LoVo (cell line): ENCODE measurements around the gene SLC9A9.

Source experiments
- DNase-seq: peaks from one replicate; pipeline ENCODE4 v3.0.0-alpha.2; 2016; ENCODE audit warnings: low spot score

Gene SLC9A9

DNA sequence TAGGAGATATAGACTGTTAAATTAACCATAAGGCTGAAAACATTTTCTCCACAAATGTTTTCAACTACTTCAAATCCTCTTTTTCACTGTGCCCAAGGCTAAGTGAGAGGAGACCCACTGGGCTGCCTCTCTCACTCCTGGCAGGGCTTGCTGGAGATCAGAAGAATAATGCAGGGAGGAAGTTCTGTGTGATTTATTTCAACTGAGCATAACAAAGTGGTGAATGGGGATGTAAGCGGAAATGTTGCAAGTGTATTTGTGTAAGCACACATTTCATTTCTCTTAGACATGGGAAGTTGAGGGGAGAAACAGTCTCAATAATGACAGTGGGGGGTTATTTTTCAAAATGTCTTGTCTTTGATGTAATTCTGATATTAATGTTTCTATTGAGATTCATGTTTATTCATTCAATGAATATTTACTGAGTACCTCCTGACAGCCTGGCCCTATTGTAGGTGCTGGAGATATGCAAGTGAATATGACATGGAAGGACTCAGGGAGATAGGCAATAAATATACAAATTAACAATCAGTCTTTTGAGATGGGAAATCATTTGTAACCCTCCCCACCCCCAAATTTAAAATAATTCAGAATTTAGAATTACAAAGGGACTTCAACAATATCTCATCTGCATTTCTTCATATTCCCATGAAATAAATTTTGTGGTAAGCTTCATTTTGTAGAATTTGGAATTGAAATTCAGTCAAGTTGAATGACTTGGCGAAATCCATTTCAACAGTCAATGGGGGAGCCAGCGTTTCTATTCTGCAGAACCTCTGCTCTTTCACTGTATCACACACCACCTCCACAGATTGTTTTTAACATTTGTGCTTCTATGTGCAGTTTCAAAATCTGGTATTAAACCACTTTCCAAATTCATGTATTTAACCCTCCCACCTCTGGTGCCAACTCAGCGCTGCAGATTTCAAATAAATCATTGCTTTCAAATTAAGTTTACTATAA is 247.2 kb downstream of the SLC9A9 start:
- DNase-seq: no peak

DNA sequence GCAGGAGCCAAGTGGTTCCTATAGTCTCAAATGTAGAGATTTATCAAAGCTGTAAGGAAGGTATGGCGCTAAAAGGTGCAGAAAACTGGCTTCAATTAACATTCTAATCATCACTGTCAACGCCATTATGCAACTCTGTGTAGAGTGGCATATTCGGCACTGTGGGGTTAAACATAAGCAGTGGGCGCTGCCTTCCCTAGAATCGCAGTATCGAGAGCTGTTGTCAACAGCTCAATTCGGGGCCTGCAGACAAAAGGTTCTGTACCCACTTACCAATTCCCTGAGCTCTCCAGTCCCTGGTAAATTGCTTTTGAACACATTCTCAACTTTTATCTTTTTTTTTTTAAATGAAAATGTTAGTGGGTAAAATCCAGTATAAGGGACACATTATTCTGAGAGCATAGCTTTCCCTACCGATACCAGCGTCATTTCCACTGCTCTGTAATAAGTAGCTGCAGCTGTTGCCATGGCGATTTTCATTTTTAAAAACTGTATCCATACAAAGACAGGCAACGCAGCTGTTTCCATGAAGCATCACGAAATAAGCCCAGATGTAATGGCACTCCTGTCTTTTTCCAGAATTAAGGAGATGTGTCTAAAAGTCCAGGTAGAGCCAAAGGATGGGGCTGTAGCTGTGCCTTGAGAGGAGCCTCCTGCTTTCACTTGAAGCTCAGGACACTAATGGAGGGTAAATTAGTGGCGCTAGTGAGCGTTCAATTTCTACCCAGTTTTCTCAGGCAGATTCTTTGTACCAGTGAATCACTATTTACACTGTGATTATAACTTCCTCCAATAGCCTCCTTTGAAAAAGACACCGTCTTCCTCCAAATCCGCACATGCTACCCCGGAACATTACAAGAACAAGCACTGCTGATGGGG is 250.3 kb downstream of the SLC9A9 start:
- DNase-seq: no peak

DNA sequence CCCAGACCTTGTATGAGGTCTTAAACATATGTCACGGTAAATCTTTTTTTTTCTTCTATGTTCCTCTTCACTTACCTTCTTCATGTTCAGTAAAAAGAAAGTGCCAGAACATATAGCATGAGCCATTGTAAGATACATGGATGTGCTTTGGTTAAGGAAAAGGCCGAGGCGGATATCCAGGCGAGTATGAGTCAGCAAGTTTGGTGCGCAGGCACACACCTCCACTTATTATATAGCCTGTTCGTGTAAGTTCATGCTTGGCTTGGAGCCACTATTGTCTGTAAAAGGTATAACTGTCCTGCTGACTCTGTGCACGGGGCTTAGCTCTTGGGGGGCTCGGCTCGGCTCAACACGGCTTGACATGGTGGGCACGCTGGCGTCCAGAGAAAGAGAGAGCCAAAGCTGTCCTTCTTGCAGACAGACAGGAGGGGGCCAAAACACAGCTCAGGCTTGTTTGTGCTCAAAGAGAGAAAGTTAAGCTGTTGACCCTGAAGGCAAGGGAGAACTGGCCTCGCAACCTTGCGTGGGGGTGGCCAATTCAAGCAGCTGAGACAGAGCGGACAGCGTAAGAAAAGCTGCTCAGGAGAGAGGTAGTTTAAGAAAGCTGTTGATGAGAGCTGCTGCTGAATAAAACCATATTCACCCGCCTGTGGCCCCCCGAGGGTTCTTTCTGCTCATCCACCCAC is 251.2 kb downstream of the SLC9A9 start:
- DNase-seq: no peak

DNA sequence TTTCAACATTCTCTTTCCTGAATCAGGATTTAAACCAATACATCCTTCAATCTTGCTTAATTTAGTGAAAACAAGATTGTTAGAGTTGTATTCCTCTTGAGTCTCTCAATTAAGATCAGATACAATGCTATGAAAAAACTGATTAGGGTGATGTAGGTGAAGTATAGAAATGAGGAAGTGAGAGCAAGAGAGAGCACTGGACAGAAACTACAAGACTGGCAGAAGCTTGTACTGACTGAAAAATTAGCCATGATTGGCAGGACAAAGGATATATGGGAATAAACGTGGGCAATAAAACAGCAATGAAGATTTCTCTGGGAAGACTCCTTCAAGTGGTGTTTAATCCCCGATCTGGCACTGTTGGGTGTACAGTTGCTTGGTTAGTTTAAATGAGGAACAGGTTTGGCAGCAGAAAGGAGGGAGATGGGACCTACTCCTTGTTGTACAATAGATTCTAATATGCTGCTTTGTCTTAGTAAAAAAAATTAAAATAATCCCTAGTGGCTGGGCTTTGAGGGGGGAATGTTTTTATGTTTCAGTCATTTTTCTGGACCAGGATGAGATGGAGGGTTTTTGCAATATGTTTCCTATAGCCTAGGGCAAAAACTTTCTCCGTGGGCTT is 252.7 kb downstream of the SLC9A9 start:
- DNase-seq: no peak

DNA sequence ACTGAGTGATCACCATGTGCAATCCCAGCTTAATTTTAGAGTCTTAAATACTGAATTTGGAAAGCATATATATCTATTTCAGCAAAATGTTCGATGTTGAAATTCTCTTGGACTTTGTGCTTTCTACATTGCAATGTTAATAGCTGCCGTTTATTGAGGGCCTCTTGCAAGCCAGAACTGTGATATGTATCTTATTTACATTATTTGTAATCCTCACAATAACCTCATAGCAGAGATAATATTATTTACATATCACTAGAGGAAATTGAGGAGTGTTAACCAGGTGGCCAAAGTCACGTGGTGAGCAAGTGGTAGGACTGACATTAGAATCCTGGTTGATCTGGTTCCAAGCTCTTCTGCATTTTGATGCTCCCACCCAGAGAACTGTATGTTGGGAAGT is 254.1 kb downstream of the SLC9A9 start:
- no peak for DNase-seq

DNA sequence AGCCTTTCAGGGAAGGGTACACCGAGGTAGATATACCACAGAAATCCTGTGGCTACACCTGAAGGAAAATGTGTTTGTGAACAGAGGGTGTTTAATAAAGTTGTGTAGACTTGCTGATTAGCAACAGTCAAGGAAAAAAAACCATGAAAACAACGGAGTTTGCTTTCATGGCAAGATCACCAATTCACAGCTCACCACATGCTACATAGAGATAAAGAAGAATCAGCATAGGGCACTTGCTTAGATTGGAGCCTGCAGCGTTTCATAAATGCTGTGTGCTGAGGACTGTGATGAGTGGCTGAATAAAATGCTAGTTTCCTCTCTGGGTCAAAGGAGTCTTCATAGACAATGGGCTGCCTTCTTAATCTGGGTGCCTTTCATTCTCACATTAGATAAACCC is 257.6 kb downstream of the SLC9A9 start:
- no peak for DNase-seq

DNA sequence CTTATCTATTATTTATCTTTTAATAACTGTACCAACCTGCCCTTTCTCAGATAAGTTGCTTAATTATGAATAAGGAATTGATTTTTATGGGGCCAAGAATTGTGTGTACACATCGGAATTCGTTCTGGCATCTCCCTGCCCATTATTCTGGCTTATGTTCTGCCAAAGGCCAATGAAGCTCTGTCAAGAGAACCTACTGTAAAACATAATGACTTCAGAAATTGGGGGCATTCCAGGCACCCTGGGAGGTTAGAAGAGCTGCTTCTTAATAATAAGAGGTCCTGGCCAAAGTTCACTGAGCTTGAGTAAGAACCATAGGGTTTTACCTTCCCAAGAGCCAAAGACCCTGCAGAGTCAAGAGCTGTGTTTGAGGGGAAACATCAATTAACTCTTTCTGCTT is 261.7 kb downstream of the SLC9A9 start:
- DNase-seq: no peak

DNA sequence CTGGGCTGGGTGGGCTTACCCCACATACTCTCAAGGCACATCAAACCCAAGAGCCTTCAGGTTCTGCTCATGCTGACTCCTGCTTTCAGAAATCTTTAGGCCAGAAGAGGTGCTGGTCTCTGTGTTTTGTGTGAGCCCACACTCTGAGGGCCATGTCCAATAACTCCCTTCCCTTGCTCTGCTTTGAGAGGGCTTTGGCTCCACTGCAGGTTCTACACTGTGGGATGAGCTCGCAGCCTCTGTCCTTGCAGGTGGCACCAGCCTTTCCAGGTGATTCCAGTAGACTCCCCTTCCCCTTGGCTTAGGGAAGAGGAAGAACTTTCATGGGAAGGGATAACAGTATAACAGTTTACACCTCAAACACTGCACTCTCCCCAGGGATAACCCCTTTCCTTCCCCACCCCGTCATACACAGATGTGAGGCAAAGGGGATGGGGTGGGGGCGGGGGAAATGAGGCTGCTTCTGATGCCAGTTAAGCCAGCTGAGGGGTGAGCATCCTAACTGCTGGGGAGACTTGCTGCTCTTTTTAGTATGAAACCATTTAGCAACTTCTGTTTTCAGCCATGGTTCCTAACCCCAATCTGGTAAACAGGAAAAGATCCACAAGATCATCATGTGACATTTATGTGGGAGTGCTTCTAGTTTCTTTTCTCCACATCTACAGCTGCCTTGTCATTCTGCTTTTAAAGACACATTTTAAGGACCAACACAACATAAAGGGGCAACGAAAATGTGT is 262.4 kb downstream of the SLC9A9 start:
- DNase-seq: no peak

DNA sequence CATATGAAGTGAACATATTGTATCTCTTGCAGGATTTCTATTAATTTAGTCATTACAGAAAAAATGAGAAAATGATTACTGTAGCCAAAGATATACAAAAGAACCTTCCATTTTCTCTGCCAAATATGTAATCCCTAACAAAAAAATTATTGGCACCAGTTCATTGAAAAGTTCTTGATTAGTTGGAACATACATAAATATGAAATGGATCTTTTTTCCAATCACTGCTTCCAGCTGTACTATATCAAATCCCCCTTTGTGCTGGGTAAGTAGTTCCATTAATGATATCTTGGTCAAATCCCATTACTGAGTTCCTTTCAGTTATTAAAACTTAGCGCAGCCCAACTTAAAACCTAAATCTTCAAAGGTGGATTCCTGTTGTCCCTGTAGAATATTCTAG is 263.8 kb downstream of the SLC9A9 start:
- DNase-seq: no peak

DNA sequence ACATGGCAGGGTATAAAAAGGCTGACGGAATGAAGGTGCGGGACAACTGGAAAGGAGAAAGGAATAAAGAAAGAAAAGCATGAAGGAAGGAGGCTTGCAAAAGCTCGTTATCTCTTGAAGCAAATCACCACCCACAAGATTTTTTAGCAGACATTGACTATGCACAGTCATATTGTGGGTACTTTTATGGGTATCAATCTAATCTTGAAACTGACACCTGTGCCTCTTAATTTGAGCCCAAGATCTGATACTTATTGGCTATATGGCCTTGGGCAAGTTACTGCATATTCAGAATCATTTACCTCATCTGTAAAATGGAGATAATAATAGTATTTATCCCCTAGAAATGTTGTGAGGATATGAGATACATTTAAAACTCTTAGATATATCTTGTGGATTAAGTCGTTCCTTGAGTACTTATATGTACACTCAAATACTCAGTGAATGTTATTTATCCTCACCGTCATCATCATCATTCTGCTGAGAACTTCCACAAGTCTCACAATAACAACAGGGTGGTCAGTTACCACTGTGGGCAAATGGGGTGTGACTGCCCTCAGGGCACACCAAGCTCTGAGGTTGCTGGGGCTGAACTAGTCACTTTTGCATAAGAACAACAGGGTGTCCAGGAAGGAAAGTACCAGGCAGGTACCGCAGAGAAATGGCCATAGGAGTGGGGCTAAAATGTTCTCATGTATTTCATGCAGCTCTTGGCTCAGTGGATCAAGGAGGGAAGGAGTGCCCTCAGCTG is 266.1 kb downstream of the SLC9A9 start:
- DNase-seq: no peak

DNA sequence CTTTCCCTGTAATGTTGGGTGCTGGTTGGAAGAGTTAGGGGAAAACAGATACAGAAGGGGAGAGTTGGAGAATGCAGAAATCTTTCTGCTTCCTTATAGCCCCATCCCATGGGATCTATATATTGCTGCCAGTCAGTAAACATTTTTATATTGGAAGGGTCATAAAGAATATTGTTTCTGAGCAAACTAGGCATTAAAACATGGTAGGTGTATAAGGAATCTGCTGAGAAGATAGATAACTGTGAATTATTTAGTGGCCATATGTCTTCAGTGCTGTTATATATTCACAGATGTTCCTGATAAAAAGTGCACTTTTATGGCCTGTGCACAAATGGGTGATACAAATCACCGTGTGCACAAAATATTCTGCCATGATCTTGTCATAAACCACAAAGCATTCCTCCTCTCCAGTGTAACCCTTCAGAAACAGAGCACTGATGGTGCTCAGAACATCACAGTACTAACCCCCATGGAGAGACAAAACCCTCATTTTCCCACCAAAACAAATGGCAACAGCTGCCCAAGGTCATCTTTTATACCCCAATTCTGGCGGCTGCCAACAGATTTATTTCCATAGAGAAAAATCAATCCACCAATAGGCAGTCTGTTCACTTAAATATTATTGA is 269.3 kb downstream of the SLC9A9 start:
- no peak for DNase-seq

DNA sequence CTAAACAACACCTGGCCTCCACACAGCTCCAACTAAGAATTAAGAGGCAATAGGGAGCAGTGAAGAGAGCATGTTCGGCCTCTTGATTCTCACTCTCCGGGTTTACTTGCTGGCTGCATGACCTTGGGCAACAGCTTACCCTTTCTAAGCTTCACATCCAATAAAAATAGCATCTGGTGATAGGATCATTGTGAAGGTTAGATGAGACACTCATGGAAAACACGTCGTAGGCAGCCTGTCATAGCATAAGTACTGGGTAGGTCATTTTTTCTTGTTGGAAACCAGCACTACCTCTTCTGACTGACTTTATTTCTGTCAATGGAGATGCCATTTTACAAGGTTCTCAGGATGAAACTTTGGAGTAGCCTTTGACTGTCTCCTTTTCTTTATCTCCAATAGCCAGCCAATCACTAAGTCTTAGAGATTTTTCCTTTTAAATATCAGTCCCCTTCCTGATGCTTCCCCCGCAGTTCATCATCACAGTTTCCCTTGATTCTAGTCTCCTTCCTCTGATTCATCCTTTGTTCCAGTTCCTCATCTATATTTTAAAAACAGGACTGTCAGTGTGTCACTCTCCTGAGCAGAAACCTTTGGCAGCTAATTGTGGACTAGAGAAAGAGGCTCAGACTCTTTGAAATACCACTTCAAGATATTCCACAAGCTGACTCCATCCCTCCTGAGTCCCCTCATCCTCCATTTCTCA is 271.5 kb downstream of the SLC9A9 start:
- DNase-seq: no peak

DNA sequence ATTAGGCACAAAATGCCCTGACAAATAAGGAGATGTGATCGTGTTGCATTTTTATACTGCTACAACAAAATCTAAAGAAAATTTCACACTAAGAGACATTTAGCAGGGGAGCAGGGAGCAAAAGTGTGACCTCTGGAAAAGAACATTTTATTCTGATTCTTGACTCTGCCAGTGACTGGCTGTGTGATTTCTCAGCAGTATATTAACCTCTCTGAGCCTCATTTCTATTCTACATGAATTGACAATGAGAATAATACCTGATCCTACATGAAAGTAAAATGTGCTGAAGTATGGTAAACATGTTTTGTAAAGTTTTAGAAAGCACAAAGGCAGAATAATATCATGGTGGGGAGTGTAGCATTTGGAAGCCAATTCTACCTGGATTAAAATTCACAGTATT is 273.3 kb downstream of the SLC9A9 start:
- no peak for DNase-seq

DNA sequence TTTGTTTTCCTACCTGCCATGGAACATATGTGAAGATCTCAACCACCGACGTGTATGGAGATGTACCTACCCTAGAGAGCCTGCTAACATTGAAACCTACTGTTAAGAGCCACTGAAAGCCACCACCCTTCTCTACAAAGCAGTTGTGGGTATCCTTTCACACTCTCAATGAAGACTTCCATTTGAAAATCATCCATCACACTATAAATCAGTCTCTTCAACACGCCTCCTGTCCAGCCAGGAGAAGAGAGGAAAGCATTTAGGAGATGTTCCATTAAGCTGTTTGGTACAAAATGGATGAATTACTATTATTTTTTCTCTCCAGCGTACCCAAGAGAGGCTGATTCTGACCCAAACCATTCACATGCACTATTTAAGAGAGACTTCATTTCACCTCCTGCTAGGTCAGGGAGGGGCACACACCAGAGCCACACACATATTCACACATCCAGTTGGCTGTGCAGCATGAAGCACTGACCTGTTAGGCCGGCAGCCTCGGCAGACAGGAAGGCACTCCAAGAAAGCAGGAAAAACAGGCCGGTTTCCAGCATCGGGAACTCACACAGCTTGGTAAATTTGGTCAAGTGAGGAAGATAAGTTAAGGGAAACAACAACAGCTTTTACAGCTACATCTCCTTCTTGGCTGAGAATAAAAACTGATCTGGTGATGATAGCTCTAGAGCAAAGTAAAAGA is 274.5 kb downstream of the SLC9A9 start:
- DNase-seq: no peak

DNA sequence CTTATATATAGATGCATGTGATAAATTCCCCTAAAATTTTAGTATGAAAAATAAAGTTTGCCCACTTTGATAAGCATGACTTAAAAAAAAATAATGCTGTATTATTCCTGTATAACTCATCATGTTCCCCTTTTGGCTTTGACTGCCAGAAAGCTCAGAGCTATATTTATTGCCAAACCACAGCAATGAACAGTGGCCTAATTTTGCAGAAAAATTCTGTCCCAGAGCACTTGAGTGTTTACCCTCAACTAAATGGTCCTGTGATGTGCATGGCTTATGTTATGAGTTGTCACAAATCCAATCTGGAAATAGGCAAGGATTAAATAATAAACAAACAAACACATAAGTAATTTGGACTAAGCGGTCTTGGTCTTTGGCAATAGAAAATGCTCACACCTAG is 276.7 kb downstream of the SLC9A9 start:
- no peak for DNase-seq

DNA sequence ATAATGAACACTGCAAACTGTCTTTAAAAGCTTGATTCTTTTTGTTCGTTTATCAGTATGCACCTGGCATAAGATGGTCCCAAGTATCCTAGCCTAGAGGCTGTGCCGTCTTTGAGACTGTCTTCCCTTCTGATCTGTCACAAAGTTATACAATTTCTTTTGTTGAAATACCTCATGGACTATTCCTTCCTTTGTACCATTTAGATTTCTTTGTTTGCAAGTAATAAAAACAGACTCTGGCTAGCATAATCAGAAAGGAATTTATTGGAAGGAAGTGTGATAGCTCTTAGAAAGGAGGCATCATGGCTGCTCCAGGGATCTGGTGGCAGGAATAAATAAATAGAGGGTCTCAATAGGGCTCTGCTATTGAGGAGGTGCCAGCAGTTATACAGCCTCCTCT is 280.4 kb downstream of the SLC9A9 start:
- no peak for DNase-seq

DNA sequence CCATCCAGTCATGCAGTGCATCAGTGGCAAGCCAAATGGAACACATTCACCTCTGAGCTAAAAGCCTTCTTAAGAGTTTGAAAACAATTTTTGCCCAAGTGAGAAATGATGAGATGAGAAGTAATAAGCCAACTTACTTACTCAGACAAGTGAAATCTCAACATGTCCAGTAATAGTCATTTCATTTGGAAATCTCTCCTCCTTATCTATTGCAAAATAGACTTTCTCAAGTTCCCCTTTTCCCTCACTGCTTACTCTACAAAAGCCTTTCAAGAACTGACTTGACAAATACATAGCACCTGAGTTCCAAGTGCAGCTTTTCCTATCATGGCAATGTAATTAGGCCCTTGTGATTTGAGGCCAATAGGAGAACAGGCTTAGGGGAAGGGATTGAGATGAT is 282.3 kb downstream of the SLC9A9 start:
- no peak for DNase-seq

DNA sequence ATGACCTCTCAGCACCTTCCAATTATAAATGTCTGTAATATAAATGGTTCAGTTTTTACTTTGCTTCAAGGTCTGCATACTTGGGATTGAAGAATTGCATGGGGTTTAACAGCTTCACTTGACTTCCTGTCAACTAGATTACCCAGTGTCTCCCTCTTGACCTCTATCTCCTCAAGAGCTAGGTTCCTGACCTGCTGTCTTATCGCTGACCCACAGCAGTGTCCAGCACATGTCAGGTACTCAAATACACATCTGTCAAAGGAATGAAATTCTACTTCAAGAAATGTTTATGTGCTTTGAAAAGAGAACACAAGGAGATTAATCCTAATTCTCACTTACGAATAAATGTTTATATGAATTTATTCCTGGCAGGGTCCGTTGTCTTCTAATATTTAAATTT is 284.5 kb downstream of the SLC9A9 start:
- DNase-seq: no peak

DNA sequence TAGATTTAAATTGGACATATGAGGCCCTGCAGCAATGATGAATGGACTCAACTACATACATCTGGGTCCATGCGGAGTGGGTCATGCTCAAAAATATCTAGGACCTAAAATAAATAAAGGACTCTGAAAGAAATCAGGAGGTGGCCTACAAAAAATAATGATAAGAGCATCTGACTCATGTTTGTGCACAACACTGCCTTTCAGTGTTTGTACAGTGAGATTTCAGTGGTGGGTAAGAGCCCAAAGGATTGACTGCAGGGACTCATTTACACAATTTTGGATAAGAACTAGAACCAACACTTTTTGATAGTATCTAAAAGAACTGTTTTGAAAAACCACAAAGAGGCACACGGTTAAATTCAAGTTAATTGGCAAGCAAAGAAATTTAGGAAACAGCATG is 285.5 kb downstream of the SLC9A9 start:
- no peak for DNase-seq
